ENCODE data around the gene FGB. TPM values are rescaled to one million over a fixed set of nuclear protein-coding genes. Genes with fewer than 3 reads are reported as not detected.

Gene FGB
- total RNA-seq: not detected
- long read RNA-seq: 0 reads

- no peak for DNase-seq (ENCODE audit: low spot score)
Measured at GRCh38 chr4:154562697-154563254, at the start of gene FGB. Gene FGB, plus strand, starts transcription at chr4:154563011. Its CDS starts 8 bp downstream, at chr4:154563019.

- DNase-seq (ENCODE audit: low spot score): no peak
Measured at GRCh38 chr4:154516318-154517029, 46.3 kb upstream of the FGB start.

GRCh38 chr4:154517591-154517990 is 45.2 kb upstream of the FGB start:
- DNase-seq (ENCODE audit: low spot score): no peak

GRCh38 chr4:154519214-154519613 is 43.6 kb upstream of the FGB start:
- DNase-seq (ENCODE audit: low spot score): no peak

DNA sequence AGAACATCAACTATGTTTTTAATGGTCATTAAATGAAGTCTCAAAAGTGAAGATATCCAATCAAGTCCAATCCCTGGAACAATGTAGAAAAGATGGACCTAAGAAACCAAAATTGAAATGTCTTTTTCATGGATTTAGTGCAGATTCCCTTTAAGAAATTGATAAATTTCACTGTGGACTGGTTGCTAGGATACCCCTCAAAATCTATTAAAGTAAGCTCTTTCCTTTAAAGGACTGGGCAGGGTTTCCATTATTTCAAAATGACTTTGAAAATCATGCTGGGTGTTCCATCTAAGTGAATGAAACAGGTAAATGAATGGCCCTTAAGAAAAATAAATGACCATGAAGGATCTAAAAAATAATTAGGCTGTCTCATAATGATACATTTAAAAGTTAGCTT is 41.2 kb upstream of the FGB start:
- no peak for DNase-seq (ENCODE audit: low spot score)

- DNase-seq (ENCODE audit: low spot score): no peak
Measured at GRCh38 chr4:154526151-154526550, 36.7 kb upstream of the FGB start.

DNA sequence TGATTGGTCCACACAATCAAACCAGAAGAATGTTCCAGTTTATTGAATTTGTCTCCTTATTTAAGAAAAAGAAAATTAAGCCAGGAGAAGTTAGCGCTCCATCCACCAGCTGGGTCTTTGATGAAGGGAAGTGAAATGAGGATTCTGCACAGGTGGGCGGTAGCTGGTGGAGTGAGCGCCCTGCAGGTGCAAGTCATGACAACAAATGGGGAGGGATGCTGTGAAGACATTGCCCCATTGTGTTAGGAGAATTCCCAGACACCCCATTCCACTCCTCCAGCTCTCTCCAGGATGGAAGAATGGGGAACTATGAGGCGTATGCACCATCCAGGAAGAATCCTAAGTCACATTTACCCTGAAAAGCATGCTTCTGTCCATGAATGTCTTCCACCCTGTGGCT is 35.5 kb upstream of the FGB start:
- no peak for DNase-seq (ENCODE audit: low spot score)

GRCh38 chr4:154528869-154529268 is 33.9 kb upstream of the FGB start:
- no peak for DNase-seq (ENCODE audit: low spot score)

DNA sequence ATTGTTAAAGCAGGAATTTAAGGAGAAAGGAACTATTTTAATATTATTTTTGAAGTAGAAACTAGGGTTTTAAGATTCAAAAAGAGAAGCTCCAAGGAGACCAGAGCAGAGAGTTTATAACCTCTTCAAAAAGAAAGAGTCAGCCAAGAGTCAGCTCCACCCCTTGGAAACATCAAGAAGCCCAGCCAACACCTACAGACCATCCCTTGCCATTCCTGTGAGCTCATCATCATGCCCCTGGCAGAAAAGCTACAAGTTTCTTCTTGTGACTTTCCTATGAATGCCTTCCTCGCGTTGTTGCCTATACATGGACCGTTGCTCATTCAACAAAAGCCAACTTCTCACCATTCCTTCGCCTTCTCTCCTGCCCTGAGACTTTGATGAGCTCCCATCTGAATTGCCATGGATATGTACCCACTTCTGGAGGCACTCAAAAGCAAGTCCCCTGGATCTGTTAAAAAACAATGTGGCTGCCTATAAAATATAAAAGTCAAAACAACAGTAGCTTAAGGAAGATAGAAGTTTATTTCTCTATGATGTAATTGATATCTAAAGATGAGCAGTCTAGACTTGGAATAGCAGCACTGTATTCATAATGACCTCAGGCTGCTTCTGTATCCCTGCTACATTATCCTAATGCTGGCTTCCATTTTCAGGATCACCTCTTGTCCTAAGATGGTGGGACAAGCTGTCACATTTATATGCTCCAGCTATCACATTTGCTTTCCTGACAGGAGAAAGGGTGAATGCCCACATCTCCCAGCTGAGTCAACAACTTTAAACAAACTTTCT is 32.9 kb upstream of the FGB start:
- DNase-seq (ENCODE audit: low spot score): no peak

GRCh38 chr4:154534296-154534695 is 28.5 kb upstream of the FGB start:
- DNase-seq (ENCODE audit: low spot score): no peak

- DNase-seq (ENCODE audit: low spot score): no peak
Measured at GRCh38 chr4:154542271-154542879, 20.4 kb upstream of the FGB start.

DNA sequence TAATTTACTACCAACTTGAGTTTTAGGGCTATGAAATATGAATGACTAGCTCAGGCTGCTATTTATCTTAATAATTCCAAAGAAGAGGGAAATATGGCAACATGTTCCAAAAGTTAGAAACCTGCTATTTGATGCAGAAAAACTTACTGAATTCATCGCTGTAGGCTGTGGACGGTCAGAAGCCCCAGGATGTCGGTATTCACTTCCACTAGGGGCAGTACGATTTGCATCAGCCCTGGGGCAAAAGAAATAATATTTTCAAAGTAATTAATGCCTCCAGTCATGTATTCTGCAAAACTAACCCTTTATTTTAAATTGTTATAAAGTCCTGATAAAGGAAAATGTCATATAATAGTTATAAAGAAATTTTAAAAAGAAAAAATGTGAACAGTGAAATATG is 17.1 kb upstream of the FGB start:
- no peak for DNase-seq (ENCODE audit: low spot score)

- peak; percentile 99 for DNase-seq (ENCODE audit: low spot score)
Measured at GRCh38 chr4:154549894-154550790, 12.7 kb upstream of the FGB start, which contains the start of gene PLRG1. Gene PLRG1, minus strand, starts transcription at chr4:154550400. Its CDS starts 92 bp downstream, at chr4:154550308.

GRCh38 chr4:154551872-154552686 is 10.7 kb upstream of the FGB start:
- DNase-seq (ENCODE audit: low spot score): no peak

- no peak for DNase-seq (ENCODE audit: low spot score)
Measured at GRCh38 chr4:154559141-154559493, 3.7 kb upstream of the FGB start.

GRCh38 chr4:154559494-154560418 is 3.1 kb upstream of the FGB start:
- no peak for DNase-seq (ENCODE audit: low spot score)

- DNase-seq (ENCODE audit: low spot score): no peak
Measured at GRCh38 chr4:154560419-154560801, 2.4 kb upstream of the FGB start.

- DNase-seq (ENCODE audit: low spot score): no peak
Measured at GRCh38 chr4:154560824-154561231, 2.0 kb upstream of the FGB start.

DNA sequence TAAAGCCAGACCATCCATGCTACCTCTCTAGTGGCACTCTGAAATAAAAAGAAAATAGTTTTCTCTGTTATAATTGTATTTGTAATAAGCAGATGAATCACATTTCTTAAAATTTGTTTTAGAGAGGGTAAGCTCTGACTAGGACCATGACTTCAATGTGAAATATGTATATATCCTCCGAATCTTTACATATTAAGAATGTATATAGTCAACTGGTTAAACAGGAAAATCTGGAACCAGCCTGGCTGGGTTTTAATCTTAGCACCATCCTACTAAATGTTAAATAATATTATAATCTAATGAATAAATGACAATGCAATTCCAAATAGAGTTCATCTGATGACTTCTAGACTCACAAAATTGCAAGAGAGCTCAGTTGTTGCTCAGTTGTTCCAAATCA is 1.5 kb downstream of the FGB start:
- DNase-seq (ENCODE audit: low spot score): no peak
